Bronchial epithelial cell (primary cell): ENCODE results near the gene CFAP46. TPM values are rescaled to one million over a fixed set of nuclear protein-coding genes. Genes with fewer than 3 reads are reported as not detected.
"Not testable (repeated sequence)": the region's sequence is repeated elsewhere in the genome, so short reads cannot be mapped to it uniquely, and the experiment has no call there.

ENCODE experiments used
- DNase-seq: peaks from one replicate; pipeline ENCODE4 v3.0.0-alpha.2; 2010; ENCODE audit warnings: low read depth
- FAIRE-seq: peaks from 2 replicates; lab custom pipeline; 2011; peaks lifted over from hg19 to GRCh38; lab: Jason Lieb, UNC
- H3K27me3 ChIP-seq: 2 replicates; pipeline ENCODE4 v1.5.1; 2011; ENCODE audit warnings: low read length; ENCODE audit not compliant: control insufficient read depth, insufficient read depth
- H3K36me3 ChIP-seq: 2 replicates; pipeline ENCODE4 v1.5.1; 2011; ENCODE audit warnings: low read length; ENCODE audit not compliant: control insufficient read depth, insufficient read depth
- H3K4me3 ChIP-seq: 2 replicates; pipeline ENCODE4 v1.5.1; 2011; ENCODE audit warnings: mild to moderate bottlenecking, low read depth, low read length, control low read depth
- CTCF ChIP-seq: IDR thresholded peaks from 2 replicates; pipeline ENCODE4 v1.5.1; 2011; ENCODE audit warnings: mild to moderate bottlenecking, moderate library complexity, low read length, control low read depth, inconsistent platforms; ENCODE audit not compliant: insufficient read depth, severe bottlenecking
- total RNA-seq: library from RNA; depleted of rRNA; stranded (reverse); fragments of >200 nt; gene quantifications from 2 replicates; pipeline ENCODE4 v1.2.1, GENCODE V29; 2014

Gene CFAP46
- total RNA-seq, 1 donor from 2014 or later = 0.26 TPM

DNA sequence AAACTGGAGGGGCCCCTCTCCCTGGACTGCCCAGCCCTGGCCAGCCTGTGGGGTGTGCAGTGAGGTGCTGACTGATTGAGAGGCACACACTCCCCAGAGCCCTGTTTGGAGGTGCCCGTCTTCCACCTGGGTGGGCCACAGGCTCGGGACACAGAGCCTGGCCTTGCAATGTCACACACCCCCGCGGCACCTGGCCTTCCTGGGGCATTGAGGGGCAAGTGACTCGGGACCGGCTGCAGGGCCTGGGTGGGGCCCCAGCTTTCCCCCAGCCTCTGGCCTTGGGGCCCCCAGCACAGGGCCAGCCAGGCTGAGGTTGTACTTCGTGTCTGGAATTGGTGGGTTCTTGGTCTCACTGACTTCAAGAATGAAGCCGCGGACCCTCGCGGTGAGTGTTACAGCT lies 142.5 kb downstream of the CFAP46 start:
- Histone ChIP-seq H3K36me3 (no peaks in the 10 kb centered on the region), H3K4me3 (no peak overlapping the region), H3K27me3 (no peaks in the 10 kb centered on the region)
- DNase-seq (no peak), FAIRE-seq (no peak)
- TF ChIP-seq CTCF = no peak

DNA sequence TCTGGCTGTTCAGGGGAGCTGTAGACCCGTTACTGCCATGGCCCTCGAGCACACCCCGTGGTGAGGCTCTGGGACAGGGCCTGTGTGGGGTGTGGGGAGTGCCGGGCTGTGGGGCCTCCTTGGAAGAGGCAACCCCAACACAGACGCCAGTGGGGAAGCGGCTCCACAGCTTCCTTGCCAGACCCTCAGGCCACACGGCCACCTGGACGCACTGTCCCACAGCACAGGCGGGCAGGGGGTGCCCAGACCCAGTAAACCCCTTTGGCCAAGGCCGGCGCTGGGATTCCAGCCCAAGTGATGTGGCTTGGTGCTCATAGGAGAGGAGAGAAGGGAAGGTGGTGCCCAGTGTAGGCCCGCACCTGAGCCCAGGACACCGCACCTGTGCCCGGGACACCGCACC lies 143.5 kb downstream of the CFAP46 start:
- no peak for TF ChIP-seq CTCF
- Histone ChIP-seq H3K36me3 (no peaks in the 10 kb centered on the region), H3K4me3 (no peak overlapping the region), H3K27me3 (no peaks in the 10 kb centered on the region)
- DNase-seq (no peak), FAIRE-seq (no peak)

- TF ChIP-seq CTCF = no peak
- DNase-seq = no peak
- Histone ChIP-seq H3K4me3 (no peak overlapping the region), H3K27me3 (no peaks in the 10 kb centered on the region), H3K36me3 (no peaks in the 10 kb centered on the region)
- no peak for FAIRE-seq
Observed at GRCh38 chr10:132798403-132798802, 144.0 kb downstream of the CFAP46 start.

- not testable (repeated sequence) for FAIRE-seq
Observed at GRCh38 chr10:132797986-132798385, 144.4 kb downstream of the CFAP46 start.

GRCh38 chr10:132796846-132797245 lies 145.5 kb downstream of the CFAP46 start:
- TF ChIP-seq CTCF = no peak
- H3K36me3 ChIP-seq = no peaks in the 10 kb centered on the region
- no peak for DNase-seq
- no peak for FAIRE-seq
- H3K27me3 ChIP-seq = no peaks in the 10 kb centered on the region
- no peak overlapping the region for H3K4me3 ChIP-seq

More at GRCh38 chr10:132797986-132798385, 144.4 kb downstream of the CFAP46 start:
- not testable (repeated sequence) for H3K4me3 ChIP-seq, DNase-seq, H3K27me3 ChIP-seq, H3K36me3 ChIP-seq

- TF ChIP-seq CTCF = no peak
- Histone ChIP-seq H3K4me3 (no peak overlapping the region), H3K27me3 (no peaks in the 10 kb centered on the region), H3K36me3 (no peaks in the 10 kb centered on the region)
- no peak for DNase-seq
- FAIRE-seq = no peak
Observed at GRCh38 chr10:132793871-132794849, 148.2 kb downstream of the CFAP46 start.
